Fibroblast of pulmonary artery (primary cell): ENCODE data around the gene PTCSC3.

Source experiments
- DNase-seq: peaks from one replicate; pipeline ENCODE4 v3.0.0-alpha.2; 2010; ENCODE audit warnings: low read depth
- H3K4me3 ChIP-seq: replicated peaks from 2 replicates; pipeline ENCODE4 v1.5.1; 2011; ENCODE audit warnings: low read depth, mild to moderate bottlenecking, control low read depth, low read length, moderate library complexity
- CTCF ChIP-seq: IDR thresholded peaks from 2 replicates; pipeline ENCODE4 v1.5.1; 2011; ENCODE audit warnings: mild to moderate bottlenecking, control low read depth, low read length, inconsistent platforms; ENCODE audit errors: missing control alignments

The PTCSC3 gene

GRCh38 chr14:36161776-36162175, 14.7 kb downstream of the PTCSC3 start:
- DNase-seq = no peak
- TF ChIP-seq CTCF = no peak

GRCh38 chr14:36151335-36151734, 25.2 kb downstream of the PTCSC3 start:
- no peak overlapping the region for H3K4me3 ChIP-seq
- DNase-seq = no peak
- no peak for TF ChIP-seq CTCF

More at GRCh38 chr14:36161776-36162175, 14.7 kb downstream of the PTCSC3 start:
- no peak overlapping the region for H3K4me3 ChIP-seq

GRCh38 chr14:36134038-36134437, 42.5 kb downstream of the PTCSC3 start:
- no peak overlapping the region for H3K4me3 ChIP-seq
- TF ChIP-seq CTCF = no peak
- DNase-seq = no peak

GRCh38 chr14:36132826-36133225, 43.7 kb downstream of the PTCSC3 start:
- DNase-seq = no peak
- TF ChIP-seq CTCF = no peak
- no peak overlapping the region for H3K4me3 ChIP-seq

- TF ChIP-seq CTCF = no peak
- no peak overlapping the region for H3K4me3 ChIP-seq
- DNase-seq = no peak
Measured at GRCh38 chr14:36130186-36130585, 46.3 kb downstream of the PTCSC3 start.

- TF ChIP-seq CTCF = no peak
- DNase-seq = no peak
- H3K4me3 ChIP-seq = no peak overlapping the region
Measured at GRCh38 chr14:36129181-36129580, 47.3 kb downstream of the PTCSC3 start.

GRCh38 chr14:36113341-36113740, 63.2 kb downstream of the PTCSC3 start:
- DNase-seq = no peak
- TF ChIP-seq CTCF = no peak
- H3K4me3 ChIP-seq = no peak overlapping the region
